ENCODE results near the gene SCN1A.

Gene SCN1A

DNA sequence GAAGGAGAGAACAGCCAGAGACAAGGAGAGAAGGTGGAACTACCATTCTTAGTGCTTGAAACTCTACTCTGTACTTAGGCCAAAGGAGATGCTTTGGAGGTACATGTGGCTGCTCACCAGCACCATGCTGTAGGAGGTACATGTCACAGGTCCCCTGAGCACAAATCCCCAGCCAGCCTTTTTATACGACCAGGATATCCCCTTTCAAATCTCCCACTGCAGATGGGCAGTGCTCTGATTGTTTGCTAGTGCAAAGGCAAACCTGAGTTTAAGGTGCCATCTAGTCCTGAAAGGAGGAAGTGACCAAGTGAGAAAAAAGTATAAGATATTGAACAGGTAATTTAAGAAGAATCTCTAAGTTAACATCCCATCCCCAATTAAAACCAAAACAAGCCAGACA lies 157.2 kb downstream of the SCN1A start:
- DNase-seq (ENCODE audit: low spot score) = no peak

DNA sequence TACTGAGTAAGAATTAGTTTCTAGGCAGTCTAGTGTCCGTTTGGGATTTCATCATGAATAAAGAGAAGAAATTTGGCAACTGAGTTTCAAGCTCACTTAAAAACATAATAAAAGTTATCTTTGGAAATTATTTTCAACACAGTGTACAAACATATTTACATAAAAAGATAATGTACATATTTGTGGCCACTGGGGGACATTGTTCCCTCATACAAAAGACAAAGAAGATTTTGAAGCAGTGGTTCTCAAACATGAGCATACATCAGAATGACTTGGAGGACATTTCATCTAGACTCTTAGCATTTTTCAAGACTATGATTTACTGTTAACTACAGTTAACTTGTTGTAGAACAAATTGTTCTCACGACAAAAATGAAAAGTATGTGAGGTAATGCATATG lies 158.6 kb downstream of the SCN1A start:
- no peak for DNase-seq (ENCODE audit: low spot score)

DNA sequence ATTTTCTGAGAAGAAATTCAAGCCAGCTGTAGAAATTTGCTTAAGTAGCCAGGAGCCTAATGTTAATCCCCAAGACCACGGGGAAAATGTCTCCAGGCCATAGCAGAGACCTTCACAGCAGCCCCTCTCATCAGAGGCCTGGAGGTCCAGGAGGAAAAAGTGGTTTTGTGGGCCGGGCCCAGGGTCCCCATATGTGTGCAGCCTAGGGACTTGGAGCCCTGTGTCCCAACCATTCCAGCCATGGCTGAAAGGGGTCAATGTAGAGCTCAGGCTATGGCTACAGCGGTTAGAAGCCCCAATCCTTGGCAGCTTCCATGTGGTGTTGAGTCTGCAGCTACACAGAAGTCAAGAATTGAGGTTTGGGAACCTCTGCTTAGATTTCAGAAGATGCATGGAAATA lies 160.1 kb downstream of the SCN1A start:
- no peak for DNase-seq (ENCODE audit: low spot score)

DNA sequence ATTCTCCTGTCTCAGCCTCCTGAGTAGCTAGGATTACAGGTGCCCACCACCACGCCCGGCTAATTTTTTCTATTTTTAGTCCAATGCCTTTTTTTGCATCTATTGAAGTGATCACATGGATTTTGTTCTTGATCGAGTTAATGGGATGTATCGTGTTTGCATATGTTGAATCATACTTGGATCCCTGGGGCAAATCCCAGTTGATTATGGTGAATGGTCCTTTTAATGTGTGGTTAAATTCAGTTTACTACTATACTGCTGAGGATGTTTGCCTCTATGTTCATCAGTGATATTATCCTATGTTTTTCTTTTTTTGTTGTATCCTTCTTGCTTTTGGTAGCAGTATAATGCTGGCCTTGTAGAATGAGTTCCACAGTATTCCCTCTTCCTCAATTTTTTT lies 166.0 kb downstream of the SCN1A start:
- DNase-seq (ENCODE audit: low spot score) = no peak

DNA sequence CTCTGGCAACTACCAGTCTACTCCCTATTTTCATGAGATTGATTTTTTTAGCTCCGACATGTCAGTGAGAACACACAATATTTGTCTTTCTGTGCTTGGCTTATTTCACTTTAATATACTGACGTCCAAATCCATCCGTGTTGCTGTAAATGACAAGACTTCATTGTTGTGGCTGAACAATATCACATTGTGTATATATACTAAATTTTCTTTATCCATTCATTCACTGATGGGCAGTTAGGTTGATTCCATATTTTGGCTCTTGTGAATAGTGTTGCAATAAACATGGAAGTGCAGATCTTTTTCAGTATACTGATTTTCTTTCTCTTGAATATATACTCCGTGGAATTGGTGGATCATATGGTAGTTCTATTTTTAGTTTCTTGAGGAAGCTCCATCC lies 168.4 kb downstream of the SCN1A start:
- DNase-seq (ENCODE audit: low spot score) = no peak

DNA sequence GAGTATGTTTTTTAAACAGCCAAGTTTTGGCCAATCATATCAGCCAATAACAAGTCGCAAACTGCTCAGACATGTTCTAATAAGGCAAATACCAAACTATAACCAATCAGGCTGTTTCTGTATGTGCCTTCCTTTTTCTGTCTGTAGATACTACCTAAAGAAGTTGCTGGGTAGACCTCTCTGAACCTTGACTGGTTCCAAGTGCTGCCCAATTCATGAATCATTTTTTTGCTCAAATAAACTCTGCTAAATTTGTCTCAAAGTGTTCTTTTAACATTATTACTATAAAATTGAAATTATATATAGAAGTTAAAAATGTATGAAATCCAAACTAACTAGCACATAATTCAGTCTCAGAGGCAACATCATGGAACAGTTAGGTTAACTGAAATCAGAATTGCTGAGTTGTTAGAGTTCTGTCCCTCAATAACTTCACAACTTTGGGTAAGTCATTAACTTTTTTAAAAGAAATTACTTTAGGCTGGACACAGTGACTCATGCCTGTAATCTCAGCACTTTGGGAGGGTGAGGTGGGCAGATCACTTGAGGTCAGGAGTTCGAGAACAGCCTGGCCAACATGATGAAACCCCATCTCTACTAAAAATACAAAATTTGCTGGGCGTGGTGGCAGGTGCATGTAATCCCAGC lies 169.4 kb downstream of the SCN1A start:
- DNase-seq (ENCODE audit: low spot score) = no peak

DNA sequence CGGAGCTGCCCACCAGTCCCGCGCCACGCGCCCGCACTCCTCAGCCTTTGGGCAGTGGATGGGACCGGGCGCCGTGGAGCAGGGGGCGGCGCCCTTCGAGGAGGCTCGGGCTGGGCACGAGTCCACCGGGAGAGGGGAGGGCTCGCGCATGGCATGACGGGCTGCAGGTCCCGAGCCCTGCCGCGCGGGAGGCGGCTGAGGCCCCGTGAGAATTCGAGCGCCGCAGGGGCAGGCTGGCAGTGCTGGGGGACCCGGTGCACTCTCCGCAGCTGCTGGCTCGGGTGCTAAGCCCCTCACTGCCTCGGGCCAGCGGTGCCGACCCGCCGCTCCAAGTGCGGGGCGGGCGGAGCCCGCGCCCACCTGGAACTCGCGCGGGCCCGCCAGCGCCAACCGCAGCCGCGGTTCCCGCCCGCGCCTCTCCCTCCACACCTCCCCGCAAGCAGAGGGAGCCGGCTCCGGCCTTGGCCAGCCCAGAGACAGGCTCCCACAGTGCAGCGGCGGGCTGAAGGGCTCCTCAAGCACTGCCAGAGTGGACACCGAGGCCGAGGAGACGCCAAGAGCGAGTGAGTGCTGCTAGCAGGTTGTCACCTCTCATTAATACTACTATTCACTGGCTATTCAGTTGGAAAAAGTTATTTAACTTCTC lies 170.7 kb downstream of the SCN1A start:
- no peak for DNase-seq (ENCODE audit: low spot score)

DNA sequence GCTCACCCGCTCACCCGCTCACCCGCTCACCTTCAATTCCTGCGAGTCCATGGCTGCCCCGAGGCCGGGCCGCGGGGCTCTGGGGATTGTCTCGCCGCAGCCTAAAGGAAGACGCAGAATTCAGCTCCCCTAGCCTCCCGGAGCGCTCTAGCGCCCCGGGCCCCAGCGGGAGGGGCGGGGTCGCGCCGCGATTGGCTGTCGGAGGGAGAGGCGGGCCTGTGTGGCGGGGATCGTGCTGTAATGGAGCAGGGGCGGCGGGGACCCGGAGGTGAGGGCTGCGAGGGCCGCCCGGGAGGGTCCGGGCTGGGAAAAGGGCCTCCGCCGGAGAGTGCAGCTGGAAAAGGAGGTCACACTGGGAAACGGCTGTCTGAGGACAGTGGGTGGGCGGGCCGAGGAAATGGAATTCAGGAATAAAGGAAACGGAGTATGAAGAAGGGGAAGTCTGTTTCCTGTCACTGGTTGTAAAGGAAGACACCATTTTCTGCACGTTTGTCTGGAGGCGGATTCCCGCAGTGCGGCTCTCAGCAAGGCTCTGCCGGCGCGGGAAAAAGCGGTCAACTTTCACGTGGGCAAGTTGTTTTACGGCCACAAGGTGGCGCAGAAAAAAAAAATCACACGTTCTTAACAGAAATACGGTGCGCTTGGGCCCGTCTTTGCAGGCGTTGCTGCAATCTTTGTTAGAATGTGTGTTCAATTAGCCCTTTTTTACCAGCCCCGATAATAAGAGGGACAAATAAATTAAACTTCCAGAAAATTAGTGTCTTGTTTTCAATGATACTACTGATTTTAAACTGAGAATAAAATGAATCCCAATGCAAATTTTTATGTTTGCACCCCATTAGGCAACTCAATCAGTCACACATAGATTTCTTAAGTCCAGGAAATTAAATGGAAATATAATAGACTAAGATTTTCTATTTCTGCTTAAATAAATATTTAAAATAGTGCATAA lies 173.9 kb downstream of the SCN1A start, which contains the start of gene TTC21B:
Gene TTC21B, minus strand, starts transcription at position 122 of the 952 bp plus-strand sequence. Its CDS starts 71 bp downstream, at position 51.
- DNase-seq (ENCODE audit: low spot score) = peak; percentile 94

GRCh38 chr2:165953306-165953654 lies 174.5 kb downstream of the SCN1A start:
- DNase-seq (ENCODE audit: low spot score) = no peak

DNA sequence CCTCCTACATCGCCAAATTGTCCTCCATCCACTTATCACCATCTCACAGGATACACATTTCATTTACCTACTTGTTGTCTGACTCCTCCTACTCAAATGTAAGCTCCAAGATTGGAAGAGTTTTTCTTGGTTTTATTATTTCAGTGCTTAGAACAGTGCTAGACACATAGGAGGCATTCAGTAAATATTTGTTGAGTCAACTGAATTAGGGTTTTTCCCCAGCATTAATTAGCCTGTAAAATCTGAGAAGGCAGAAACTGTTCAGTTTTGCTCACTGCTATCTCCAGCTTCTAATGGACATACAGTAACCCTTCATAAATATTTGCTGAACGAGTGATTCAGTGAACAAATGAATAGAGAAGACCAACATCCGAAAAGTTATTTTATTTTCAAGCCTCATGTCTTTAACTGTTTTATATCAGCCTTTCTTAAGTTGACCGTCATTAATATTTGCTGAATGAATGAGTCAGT lies 175.0 kb downstream of the SCN1A start:
- DNase-seq (ENCODE audit: low spot score) = no peak

DNA sequence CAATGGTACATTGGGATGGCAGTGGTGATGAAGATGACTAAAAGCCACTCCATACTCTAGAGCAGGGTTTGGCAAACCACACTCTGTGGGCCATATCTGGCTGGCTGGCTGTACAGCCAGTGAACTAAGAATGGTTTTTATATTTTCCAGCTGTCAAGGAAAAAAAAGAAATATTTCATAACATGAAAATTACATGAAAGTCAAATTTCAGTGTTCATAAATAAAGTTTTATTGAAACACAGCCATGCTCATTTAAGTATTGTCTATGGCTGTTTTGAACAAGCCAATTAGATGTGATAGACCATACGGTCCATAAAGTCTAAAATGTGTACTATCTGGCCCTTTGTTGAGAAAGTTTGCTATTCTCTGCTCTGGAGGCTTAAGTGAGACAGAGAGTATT lies 175.7 kb downstream of the SCN1A start:
- no peak for DNase-seq (ENCODE audit: low spot score)

DNA sequence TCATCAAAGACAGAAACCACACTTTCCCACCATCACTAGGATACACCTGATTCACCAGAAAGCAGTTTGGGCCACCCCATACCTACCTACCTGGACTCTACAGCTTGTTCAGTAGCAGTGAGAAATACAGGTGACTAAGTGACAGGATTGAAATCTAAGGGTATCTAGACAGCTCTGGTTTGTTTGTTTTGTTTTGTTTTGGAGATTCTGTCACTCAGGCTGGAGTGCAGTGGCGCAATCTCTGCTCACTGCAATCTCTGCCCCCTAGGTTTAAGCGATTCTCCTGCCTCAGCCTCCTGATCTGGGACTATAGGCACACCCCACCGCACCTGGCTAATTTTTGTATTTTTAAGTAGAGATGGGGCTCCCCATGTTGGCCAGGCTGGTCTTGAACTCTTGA lies 177.4 kb downstream of the SCN1A start:
- DNase-seq (ENCODE audit: low spot score) = no peak

- DNase-seq (ENCODE audit: low spot score) = no peak
These were observed 186.0 kb downstream of the SCN1A start for GRCh38 chr2:165941827-165942226.

DNA sequence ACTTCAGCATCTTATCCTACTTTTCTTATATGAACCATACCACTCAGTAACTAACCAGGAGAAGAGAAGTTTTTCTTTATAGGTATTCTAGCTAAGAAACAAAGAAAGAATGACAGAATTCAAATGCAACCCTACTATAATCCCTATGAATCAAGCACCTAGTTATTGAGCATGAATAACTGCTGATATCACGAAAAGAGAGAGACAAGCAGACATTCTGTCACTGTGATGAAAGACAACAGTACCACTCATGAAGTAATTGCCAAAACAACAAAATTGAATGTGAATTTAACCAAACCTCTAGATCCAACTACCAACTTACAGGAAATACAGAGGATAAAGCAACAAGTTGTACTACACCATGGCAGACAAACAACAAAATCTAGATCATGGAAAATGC lies 189.6 kb downstream of the SCN1A start:
- DNase-seq (ENCODE audit: low spot score) = no peak

All from D341Med (cell line).